HG03432 (cell line): ENCODE measurements around the gene GLT6D1.

Source experiments
- ATAC-seq: cut with Tn5 transposase; IDR thresholded peaks from one replicate; pipeline ENCODE4 v1.9.1; 2021; ENCODE audit warnings: mild to moderate bottlenecking, moderate library complexity; ENCODE audit not compliant: unreplicated experiment

Gene GLT6D1

GRCh38 chr9:135609366-135609955, 29.9 kb downstream of the GLT6D1 start:
- no peak for ATAC-seq

GRCh38 chr9:135608999-135609317, 30.4 kb downstream of the GLT6D1 start:
- no peak for ATAC-seq

DNA sequence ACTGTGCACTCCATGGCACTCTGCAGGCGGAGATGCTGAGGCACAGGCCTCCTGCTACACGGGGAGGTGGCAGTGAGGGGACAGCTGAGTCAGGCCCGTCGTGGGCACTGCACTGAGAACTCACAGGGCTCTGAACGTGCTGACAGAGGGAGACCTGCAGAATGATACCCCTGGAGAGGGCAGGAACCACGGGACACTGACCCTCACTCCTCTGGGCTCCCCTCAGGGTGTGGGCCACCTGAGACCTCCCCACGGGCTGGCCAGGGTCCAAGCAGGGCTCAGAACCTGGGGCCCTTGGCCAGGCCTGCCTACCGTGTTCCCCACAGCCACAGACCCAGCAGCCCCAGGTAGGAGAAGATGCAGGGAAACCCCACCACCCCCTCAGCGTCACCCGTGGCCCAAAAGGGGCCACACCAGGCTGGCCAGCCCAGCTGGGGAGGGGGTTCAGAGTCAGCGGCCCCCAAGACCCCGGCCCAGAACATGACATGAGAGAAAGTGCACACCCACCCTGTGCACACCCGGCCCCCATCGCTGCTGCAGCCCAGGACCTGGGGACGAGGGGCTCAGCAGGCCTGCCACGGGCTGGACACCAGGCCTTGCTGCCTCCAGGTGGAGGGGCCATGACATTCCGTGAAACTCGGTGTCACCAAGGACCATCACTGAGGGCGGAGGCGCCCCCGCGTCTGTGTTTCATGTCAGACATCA, 30.9 kb downstream of the GLT6D1 start:
- ATAC-seq = no peak

GRCh38 chr9:135607401-135608293, 31.7 kb downstream of the GLT6D1 start:
- ATAC-seq = no peak

DNA sequence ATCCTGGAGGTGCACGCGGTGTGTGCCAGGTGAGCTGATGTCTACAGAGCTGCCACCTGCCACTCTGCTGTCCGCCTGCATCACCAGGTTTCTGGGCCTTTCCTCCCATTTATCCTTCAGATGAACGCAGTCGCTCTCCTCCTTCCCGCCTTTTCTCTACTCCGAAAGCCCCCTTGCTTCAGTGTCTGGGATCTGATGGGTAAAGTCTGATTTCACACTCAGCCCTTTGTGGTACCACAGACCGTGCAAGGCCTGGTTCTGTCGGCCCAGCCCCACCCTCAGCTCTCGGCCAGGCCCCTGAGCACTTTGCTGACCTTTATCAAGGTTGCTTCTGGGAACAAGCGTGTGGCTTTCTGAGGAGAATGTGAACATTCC, 32.5 kb downstream of the GLT6D1 start:
- no peak for ATAC-seq

DNA sequence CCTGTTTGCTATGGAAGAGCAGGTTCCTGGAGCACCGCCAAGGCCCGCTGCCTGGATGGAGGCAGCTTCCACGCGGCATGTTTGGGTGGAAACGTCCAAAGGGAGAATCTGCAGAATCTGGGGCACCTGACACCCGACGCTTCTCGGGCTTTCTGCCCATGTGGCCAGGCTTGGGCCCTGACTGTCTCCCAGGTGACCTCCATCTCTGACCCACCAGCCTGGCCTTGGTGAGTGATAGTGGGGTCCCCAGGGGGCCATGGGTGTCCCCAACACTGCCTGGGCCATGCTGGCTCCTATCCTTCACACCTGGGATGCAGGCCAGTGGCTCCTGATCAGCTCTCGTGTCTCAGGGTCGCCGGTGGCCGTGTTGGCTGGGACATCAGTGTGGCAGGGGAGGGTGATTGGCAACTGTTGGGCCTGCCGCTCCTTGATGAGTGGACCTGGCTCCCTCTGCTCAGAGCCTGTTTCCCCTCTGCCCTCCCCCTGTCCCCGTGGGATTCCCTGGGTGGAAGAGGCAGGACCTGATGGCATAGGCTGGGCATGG, 34.0 kb downstream of the GLT6D1 start:
- ATAC-seq = no peak

DNA sequence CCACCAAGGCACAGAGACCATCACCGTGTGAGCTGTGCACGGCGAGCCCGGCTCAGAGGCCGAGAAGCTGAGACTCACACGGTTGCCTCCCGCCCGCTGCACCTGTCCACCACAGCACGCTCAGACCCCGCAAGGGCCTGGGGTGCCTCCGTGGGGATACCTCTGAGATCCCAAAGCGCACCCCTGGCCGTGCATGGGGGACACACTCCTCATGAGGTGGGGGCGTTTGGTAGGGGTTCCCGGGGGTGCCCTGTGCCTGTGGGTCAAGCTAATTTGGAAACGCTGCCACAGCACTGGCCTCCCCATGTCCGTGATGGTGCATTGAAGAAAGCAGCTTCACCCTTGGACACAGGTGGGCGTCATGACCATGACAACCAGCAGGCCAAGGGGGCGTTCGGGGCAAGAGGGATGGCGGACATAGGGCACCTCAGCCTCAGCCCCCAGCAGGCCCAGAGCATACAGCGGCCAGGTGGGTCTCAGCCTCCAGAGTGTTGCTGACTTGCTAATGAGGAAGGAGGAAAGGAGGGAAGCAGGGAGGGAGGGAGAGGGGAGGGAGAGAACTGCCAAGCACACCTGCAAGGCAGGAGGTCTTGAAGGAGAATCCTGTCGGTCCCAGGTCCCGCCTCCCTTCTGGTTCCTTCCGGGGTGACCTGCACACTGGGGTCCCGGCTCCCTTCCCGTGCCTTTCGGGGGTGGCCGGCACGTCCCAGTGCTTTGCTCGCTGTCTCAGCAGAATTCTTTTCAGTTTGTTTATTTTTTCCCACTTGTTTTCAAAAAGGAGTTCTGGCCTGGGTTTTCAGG, 34.7 kb downstream of the GLT6D1 start:
- no peak for ATAC-seq

DNA sequence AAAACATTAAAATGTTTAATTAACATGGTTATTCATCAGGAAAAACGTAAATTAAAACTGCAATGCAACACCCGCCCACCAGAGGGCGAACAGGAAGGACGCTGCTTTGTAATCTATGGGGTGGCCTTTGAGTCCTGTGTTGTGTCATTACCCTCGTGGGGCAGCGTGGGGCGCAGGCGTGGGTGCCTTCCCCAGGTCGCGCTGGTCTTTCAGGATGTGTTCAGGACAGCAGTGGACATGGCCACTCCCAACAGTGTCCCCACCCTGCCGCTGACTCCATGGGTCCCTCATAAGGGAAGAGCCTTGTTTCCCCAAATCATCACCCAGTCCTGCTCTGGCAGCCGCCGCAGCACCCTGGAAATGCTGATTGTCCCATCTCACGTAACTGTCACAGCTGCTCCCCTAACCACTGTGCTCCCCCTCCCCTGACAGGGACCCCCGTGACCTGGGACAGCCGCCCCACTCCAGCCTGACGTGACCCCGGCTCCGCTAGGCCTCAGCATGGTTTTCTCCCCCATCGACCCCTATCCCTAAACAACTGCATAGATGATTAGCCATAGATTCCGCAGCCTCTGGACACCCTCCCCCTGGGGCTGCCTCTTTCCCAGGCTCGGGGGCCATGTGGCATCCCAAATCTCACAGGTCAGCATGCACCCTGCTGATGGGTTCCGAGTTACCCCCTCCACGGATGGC, 36.4 kb downstream of the GLT6D1 start:
- ATAC-seq = no peak

GRCh38 chr9:135601988-135602387, 37.4 kb downstream of the GLT6D1 start:
- no peak for ATAC-seq

DNA sequence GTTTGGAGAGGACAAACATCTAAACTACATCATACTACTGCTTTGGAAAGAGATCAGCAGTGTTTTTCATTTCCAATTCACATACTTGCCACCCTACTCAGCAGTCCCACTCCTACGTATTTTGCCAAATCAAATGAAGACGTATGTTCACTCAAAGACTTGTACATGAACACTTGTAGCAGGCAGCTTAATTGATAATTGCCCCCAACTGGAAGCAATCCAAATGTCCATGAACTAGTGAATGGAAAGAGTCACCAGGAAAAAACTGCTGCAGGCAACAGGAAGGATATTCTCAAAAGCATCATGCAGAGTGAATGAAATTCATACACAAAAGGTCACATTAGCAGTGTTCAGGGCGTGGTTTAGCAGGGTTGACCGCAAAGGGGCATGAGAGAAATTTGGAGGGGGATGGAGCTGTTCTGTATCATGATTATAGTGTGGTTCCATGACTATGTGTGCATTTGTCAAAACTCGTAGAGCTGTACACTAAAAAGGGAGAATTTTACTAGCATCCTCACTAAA, 39.0 kb downstream of the GLT6D1 start:
- ATAC-seq = no peak

DNA sequence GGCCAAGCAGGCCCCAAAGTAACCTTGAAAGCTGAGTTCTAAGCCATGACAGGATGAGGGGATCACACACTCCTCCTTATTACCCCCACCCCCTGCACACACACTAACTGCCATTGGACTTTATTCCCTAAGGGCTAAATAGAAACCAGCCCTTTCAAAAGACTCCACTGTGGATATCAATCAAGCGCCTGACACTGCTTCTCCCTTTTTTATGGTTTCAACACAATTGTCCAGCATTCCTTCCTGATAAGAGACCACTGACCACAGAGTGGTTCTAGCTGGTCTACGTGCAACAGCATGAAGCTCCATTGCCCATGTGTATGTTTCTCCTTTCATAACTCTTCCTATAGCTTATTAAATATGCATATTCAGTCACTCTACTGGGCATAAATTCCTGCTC, 43.1 kb downstream of the GLT6D1 start:
- no peak for ATAC-seq

- ATAC-seq = no peak
These were observed 46.7 kb downstream of the GLT6D1 start for GRCh38 chr9:135592625-135593024.

DNA sequence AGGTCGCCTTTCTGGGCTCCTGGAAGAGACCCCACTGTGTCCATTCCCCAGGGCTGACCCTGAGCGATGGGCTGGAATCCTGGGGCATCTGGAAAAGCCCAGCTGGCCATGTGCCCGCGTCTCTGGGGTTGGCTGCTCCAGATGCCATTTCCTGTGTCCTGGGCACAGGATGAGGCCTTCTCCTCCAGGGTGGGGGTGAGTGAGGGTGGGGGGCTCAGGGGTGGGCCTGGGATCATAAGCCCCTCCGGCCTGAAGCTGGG, 47.1 kb downstream of the GLT6D1 start:
- no peak for ATAC-seq

- ATAC-seq = no peak
These were observed 47.6 kb downstream of the GLT6D1 start for GRCh38 chr9:135591506-135592330.

DNA sequence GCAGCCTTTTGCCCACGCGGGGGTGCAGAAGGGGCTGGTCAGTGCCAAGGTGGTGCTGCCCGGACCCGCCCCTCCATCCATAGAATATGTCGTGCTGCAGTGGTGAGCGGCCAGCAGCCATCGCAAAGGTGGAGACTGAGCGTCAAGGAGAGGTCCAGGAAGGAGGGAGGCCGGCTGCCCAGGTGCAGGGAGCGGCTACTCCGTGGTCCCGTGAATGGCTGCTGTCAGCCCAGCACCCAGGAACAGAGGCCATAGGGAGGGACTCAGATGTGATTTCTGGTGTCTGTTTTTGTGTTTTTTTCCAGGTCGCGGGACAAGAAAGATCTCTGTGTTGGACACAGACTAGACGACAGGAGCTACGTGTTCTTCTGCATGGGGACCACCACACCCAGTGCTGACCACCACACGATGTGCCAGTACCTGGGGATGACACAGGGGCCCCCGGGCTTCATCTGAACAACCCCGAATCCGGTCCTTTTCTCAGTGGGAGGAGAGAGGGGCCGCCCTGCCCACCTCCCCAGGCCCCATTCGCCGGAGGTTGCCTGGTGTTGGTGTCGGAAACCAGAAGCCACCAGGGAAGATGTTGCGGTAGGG, 48.8 kb downstream of the GLT6D1 start:
- no peak for ATAC-seq

DNA sequence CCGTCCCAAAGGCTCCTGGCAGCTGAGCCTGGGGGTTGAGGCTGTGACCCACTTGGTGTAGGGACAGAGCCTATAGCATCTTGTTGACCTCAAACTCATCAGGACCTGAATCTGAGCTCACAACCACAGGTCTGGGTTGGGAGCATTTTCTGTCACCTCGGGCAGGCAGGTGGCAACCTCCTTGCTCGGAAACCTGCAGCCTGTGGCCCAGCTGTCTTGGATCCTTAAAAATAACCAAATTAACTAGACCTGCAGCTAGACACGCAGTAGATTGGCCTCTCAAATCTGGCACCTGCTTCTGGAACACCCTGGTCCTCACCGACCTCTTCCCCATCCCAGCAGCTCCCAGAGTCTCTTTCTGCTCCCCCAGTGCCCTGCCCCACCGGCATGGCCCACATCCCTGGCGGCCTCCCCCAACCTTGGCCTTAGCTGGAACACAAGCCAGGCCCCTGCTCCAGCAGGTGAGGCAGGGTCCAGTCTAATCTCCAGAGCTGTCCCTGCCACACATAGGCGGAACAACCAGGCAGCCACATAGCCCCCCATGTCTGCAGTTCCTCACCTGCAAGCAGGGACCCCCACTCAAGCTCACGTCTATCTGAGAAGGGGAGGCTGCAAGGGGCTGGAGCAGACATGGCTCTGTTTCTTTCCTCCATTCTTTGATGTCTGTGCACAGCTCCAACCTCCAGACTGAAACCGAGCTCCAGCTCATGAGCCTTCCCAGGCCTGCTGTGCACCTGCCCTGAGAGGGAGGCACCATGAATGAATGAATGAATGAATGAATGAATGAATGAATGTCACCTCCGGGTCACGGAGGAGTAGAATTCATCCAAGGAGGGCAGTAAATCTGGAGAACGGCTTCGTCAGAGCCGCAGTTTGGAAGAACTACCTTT, 49.5 kb downstream of the GLT6D1 start:
- ATAC-seq = no peak

DNA sequence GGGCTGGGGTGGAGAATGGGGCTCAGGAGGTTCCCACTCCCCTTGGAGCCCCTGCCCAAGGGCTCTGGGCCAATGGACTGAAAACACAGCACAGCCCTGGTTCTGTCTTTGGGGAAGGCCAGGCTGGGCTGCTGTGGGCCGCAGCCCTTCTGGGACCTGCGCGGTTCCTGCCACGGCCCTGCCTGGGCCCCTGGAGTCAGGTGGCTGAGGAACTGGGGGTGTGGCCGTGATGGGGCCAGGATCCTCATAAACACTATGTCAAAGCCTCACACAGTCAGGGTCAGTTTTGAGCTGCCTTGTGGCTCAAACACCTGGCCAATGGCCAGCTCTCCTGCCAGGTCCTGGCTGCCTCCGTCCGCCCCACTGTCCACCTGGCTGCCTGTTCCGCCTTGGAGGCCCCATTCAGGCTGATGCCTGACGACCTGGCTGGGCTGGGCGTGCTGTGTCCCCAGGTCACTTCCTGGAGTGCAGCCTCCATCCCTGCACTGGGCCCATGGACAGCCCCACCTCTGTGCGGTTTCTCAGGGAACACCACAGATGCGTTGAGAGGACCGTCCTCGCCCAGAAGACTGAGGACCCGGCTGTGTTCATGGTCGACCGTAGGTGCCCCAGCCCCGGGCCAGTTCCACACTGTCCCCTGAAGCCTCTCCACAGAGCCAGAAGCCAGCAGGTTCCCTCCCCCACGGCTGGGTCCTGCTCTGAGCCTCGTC, 50.3 kb downstream of the GLT6D1 start:
- no peak for ATAC-seq

- ATAC-seq = no peak
These were observed 51.0 kb downstream of the GLT6D1 start for GRCh38 chr9:135588371-135588770.
